Activated naive CD8-positive, alpha-beta T cell treated with anti-CD3 and anti-CD28 coated beads, Interleukin-2, amount 10 ng/mL, durations not matched to agents 7 days and 5 days (primary cell): Measurements from ENCODE around the gene ARSA. TPM values are rescaled to one million over a fixed set of nuclear protein-coding genes. Genes with fewer than 3 reads are reported as not detected.
"Not testable (repeated sequence)": the region's sequence is repeated elsewhere in the genome, so short reads cannot be mapped to it uniquely, and the experiment has no call there.

Source experiments
- ATAC-seq: fragments of 150-1000 bp; cut with Tn5 transposase; one replicate; pipeline ENCODE4 v1.10.0; 2021; ENCODE audit warnings: low read depth, moderate library complexity
- POLR2A ChIA-PET: fragments of 350-600 bp; sonication (Branson Sonifier 250); formaldehyde crosslinking; loops from one replicate; lab custom pipeline; 2021; ENCODE audit warnings: antibody characterized with exemption; lab: Charles Lee
- DNase-seq: peaks from one replicate; pipeline ENCODE4 v3.0.0; 2021
- H3K27ac Mint-ChIP-seq: one replicate; pipeline ENCODE4 v1.8.0; 2022; ENCODE audit warnings: mild to moderate bottlenecking, mixed read lengths
- H3K27me3 Mint-ChIP-seq: one replicate; pipeline ENCODE4 v1.8.0; 2022; ENCODE audit warnings: mild to moderate bottlenecking, moderate library complexity, mixed read lengths
- H3K36me3 Mint-ChIP-seq: one replicate; pipeline ENCODE4 v1.8.0; 2021; ENCODE audit warnings: mild to moderate bottlenecking, mixed read lengths
- H3K4me1 Mint-ChIP-seq: one replicate; pipeline ENCODE4 v1.8.0; 2021; ENCODE audit warnings: mixed read lengths
- H3K4me3 Mint-ChIP-seq: one replicate; pipeline ENCODE4 v1.8.0; 2022; ENCODE audit warnings: mild to moderate bottlenecking, moderate library complexity, mixed read lengths
- H3K9me3 Mint-ChIP-seq: one replicate; pipeline ENCODE4 v1.8.0; 2021; ENCODE audit warnings: mixed read lengths
- total RNA-seq, 2 experiments: library from RNA; stranded (reverse); gene quantifications; one replicate each; pipeline ENCODE4 v1.2.3, GENCODE V29; 2021

ARSA gene
- total RNA-seq, 2 experiments from 2014 or later, result 65.2 to 65.4 TPM

- Mint-ChIP-seq H3K27me3 (peaks cover 60% of the 10 kb centered on the region), H3K36me3 (no peaks in the 10 kb centered on the region), H3K9me3 (no peaks in the 10 kb centered on the region), H3K27ac (no peak overlapping the region), H3K4me1 (peaks cover 5% of the 10 kb centered on the region), H3K4me3 (no peak overlapping the region)
- DNase-seq (no peak), ATAC-seq (no peak)
- POLR2A ChIA-PET, result no interaction called here
Observed at GRCh38 chr22:50670914-50671538, 43.1 kb upstream of the ARSA start.

DNA sequence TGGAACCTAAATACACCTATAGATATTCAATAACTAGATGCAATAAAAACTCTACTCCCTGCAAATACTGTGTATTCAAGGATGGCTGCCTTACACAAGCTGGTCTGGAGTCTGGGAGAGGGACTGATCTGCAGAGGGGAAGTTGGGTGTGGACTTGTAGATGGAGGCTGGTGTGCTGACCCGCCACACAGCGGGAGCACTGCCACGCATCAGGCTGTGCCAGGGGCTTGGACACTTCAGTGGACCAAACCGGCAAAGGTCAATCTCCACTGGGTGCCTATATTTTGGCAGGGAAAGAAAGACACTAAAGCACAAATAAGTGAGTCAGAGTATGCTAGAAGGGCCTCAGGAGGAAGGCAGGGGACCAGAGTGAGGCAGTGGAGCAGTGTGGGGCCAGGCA, 42.6 kb upstream of the ARSA start:
- Mint-ChIP-seq H3K36me3 (no peaks in the 10 kb centered on the region), H3K4me3 (no peak overlapping the region), H3K27ac (no peak overlapping the region), H3K9me3 (no peaks in the 10 kb centered on the region), H3K27me3 (peaks cover 55% of the 10 kb centered on the region), H3K4me1 (peaks cover 5% of the 10 kb centered on the region)
- POLR2A ChIA-PET, result no interaction called here
- DNase-seq (no peak), ATAC-seq (no peak)

- ATAC-seq (no peak), DNase-seq (no peak)
- peaks cover 30% of the 10 kb centered on the region for H3K27me3 Mint-ChIP-seq
- H3K4me3 Mint-ChIP-seq, result no peak overlapping the region
- no peaks in the 10 kb centered on the region for H3K9me3 Mint-ChIP-seq
- no peak overlapping the region for H3K27ac Mint-ChIP-seq
- H3K4me1 Mint-ChIP-seq, result no peaks in the 10 kb centered on the region
- H3K36me3 Mint-ChIP-seq, result no peaks in the 10 kb centered on the region
- POLR2A ChIA-PET, result no interaction called here
Observed at GRCh38 chr22:50665738-50666137, 37.8 kb upstream of the ARSA start.

- peaks cover 27% of the 10 kb centered on the region for H3K27me3 Mint-ChIP-seq
- ATAC-seq, result no peak
- no peaks in the 10 kb centered on the region for H3K4me1 Mint-ChIP-seq
- DNase-seq, result no peak
- no peaks in the 10 kb centered on the region for H3K9me3 Mint-ChIP-seq
- POLR2A ChIA-PET, result no interaction called here
- no peak overlapping the region for H3K27ac Mint-ChIP-seq
- no peaks in the 10 kb centered on the region for H3K36me3 Mint-ChIP-seq
- H3K4me3 Mint-ChIP-seq, result no peak overlapping the region
Observed at GRCh38 chr22:50665212-50665611, 37.3 kb upstream of the ARSA start.

GRCh38 chr22:50660306-50660705, 32.4 kb upstream of the ARSA start:
- Mint-ChIP-seq H3K4me1 (no peaks in the 10 kb centered on the region), H3K27me3 (peaks cover 10% of the 10 kb centered on the region), H3K27ac (no peak overlapping the region), H3K9me3 (no peaks in the 10 kb centered on the region), H3K36me3 (no peaks in the 10 kb centered on the region), H3K4me3 (no peak overlapping the region)
- POLR2A ChIA-PET, result interaction anchor here (0.7 kb wide), 1 partner anchor 16 kb away, joined by 3 read pairs; no protein-coding TSS in a partner anchor
- DNase-seq (no peak), ATAC-seq (no peak)

- not testable (repeated sequence) for H3K4me3 Mint-ChIP-seq, H3K4me1 Mint-ChIP-seq, H3K36me3 Mint-ChIP-seq, ATAC-seq, H3K9me3 Mint-ChIP-seq, DNase-seq, H3K27ac Mint-ChIP-seq, H3K27me3 Mint-ChIP-seq
- POLR2A ChIA-PET, result interaction anchor here (0.7 kb wide), 1 partner anchor 17 kb away, joined by 3 read pairs; no protein-coding TSS in a partner anchor
Observed at GRCh38 chr22:50659711-50660110, 31.8 kb upstream of the ARSA start.

DNA sequence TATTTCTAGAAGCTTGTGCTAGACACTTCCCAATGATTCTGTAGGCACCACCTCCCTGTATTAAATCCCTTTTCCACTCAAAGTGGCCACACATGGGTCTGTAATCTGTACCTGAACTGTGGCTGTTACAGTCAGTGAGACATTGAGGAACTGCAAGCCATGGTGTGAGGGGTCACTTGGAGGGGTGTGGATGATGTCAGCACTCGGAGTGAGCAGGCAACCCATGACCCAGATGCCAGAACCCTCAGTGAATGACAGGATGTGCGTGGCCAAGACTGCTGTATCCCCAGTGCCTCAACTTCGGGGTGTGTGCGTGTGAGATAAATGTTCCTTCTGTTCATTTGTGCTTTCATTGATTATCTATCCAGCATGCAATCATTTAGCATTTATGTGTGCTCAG, 30.0 kb upstream of the ARSA start:
- no peak for DNase-seq
- no peak overlapping the region for H3K27ac Mint-ChIP-seq
- POLR2A ChIA-PET, result no interaction called here
- ATAC-seq, result no peak
- H3K27me3 Mint-ChIP-seq, result peaks cover 5% of the 10 kb centered on the region
- no peaks in the 10 kb centered on the region for H3K36me3 Mint-ChIP-seq
- no peaks in the 10 kb centered on the region for H3K4me1 Mint-ChIP-seq
- H3K9me3 Mint-ChIP-seq, result no peaks in the 10 kb centered on the region
- no peak overlapping the region for H3K4me3 Mint-ChIP-seq

GRCh38 chr22:50656122-50657070, 28.4 kb upstream of the ARSA start:
- POLR2A ChIA-PET, result no interaction called here
- H3K4me3 Mint-ChIP-seq, result no peak overlapping the region

GRCh38 chr22:50654664-50655063, 26.7 kb upstream of the ARSA start:
- H3K4me1 Mint-ChIP-seq, H3K9me3 Mint-ChIP-seq, ATAC-seq, DNase-seq, POLR2A ChIA-PET, H3K4me3 Mint-ChIP-seq, H3K27ac Mint-ChIP-seq, H3K36me3 Mint-ChIP-seq: not testable (repeated sequence)
- H3K27me3 Mint-ChIP-seq, result peaks cover 11% of the 10 kb centered on the region

More at GRCh38 chr22:50656122-50657070, 28.4 kb upstream of the ARSA start:
- Mint-ChIP-seq H3K27ac (no peak overlapping the region), H3K4me1 (no peaks in the 10 kb centered on the region), H3K36me3 (no peaks in the 10 kb centered on the region), H3K27me3 (peaks cover 10% of the 10 kb centered on the region), H3K9me3 (no peaks in the 10 kb centered on the region)
- DNase-seq (no peak), ATAC-seq (no peak)

GRCh38 chr22:50653256-50653655, 25.3 kb upstream of the ARSA start:
- ATAC-seq (no peak), DNase-seq (no peak)
- Mint-ChIP-seq H3K4me3 (no peak overlapping the region), H3K36me3 (no peaks in the 10 kb centered on the region), H3K27ac (no peak overlapping the region), H3K9me3 (peaks cover 5% of the 10 kb centered on the region), H3K27me3 (peaks cover 11% of the 10 kb centered on the region), H3K4me1 (no peaks in the 10 kb centered on the region)
- POLR2A ChIA-PET, result no interaction called here

GRCh38 chr22:50643821-50644101, 15.8 kb upstream of the ARSA start:
- ATAC-seq, result not testable (repeated sequence)

GRCh38 chr22:50643021-50643820, 15.3 kb upstream of the ARSA start:
- H3K27ac Mint-ChIP-seq, H3K27me3 Mint-ChIP-seq, POLR2A ChIA-PET, H3K36me3 Mint-ChIP-seq, H3K4me1 Mint-ChIP-seq, H3K4me3 Mint-ChIP-seq, H3K9me3 Mint-ChIP-seq, ATAC-seq, DNase-seq: not testable (repeated sequence)

More at GRCh38 chr22:50643821-50644101, 15.8 kb upstream of the ARSA start:
- DNase-seq, POLR2A ChIA-PET, H3K4me1 Mint-ChIP-seq, H3K27ac Mint-ChIP-seq, H3K4me3 Mint-ChIP-seq, H3K36me3 Mint-ChIP-seq, H3K27me3 Mint-ChIP-seq, H3K9me3 Mint-ChIP-seq: not testable (repeated sequence)
